Measurements from ENCODE around the gene STH.

STH gene

GRCh38 chr17:45967378-45967777, 31.7 kb upstream of the STH start:
- ChIA-PET CTCF (interaction anchor here (1.1 to 1.6 kb wide), 2 partner anchors 18 to 19 kb away, joined by 3 to 8 read pairs; no protein-coding TSS in a partner anchor), POLR2A (no interaction called here)
- Histone ChIP-seq H3K27ac (ENCODE audit: extremely low read depth, low read depth, low read length) (no peak overlapping the region), H3K9me3 (ENCODE audit: control insufficient read depth, insufficient read depth, low read depth, low read length) (no peaks in the 10 kb centered on the region), H3K36me3 (ENCODE audit: control insufficient read depth in 2 of 2, insufficient read depth in 1 of 2, low read length in 2 of 2) (no peaks in the 10 kb centered on the region), H3K4me1 (ENCODE audit: control insufficient read depth, insufficient read depth, low read length) (no peaks in the 10 kb centered on the region; the same call in 1 of the 2 replicates), H3K4me3 (ENCODE audit: low read depth, low read length) (no peak overlapping the region)
- TF ChIP-seq KLF10 (tag by site-specific recombination; IDR thresholded peaks at IDR 0.05): no peak
- TF ChIP-seq ZNF10 (tag by site-specific recombination; IDR thresholded peaks at IDR 0.05): no peak
- TF ChIP-seq ZNF654 (tag by site-specific recombination; IDR thresholded peaks at IDR 0.05; ENCODE audit: low read depth): no peak
- no peak for TF ChIP-seq ZNF132 (tag by site-specific recombination; IDR thresholded peaks at IDR 0.05; ENCODE audit: borderline replicate concordance)
- no peak for TF ChIP-seq ZNF555 (tag by site-specific recombination; conservative IDR thresholded peaks at IDR 0.05)
- TF ChIP-seq ZSCAN16 (tag by site-specific recombination; IDR thresholded peaks at IDR 0.05): no peak
- no peak for TF ChIP-seq ZNF350 (tag by site-specific recombination; IDR thresholded peaks at IDR 0.05)
- TF ChIP-seq GLI2 (tag by site-specific recombination; IDR thresholded peaks at IDR 0.05; ENCODE audit: borderline replicate concordance, low read depth): no peak
- TF ChIP-seq KLF8 (tag by site-specific recombination; IDR thresholded peaks at IDR 0.05): no peak
- no peak for TF ChIP-seq INSM2 (tag by site-specific recombination; IDR thresholded peaks at IDR 0.05)
- no peak for TF ChIP-seq ZNF148 (tag by site-specific recombination; IDR thresholded peaks at IDR 0.05; ENCODE audit: borderline replicate concordance)
- no peak for TF ChIP-seq ZNF664 (tag by site-specific recombination; IDR thresholded peaks at IDR 0.05)
- no peak for TF ChIP-seq ZNF514 (tag by site-specific recombination; IDR thresholded peaks at IDR 0.05)
- TF ChIP-seq ZNF354C (tag by site-specific recombination; IDR thresholded peaks at IDR 0.05; ENCODE audit: borderline replicate concordance, low read depth): no peak
- TF ChIP-seq GLI4 (tag by site-specific recombination; IDR thresholded peaks at IDR 0.05): no peak
- TF ChIP-seq, protein P1, sequence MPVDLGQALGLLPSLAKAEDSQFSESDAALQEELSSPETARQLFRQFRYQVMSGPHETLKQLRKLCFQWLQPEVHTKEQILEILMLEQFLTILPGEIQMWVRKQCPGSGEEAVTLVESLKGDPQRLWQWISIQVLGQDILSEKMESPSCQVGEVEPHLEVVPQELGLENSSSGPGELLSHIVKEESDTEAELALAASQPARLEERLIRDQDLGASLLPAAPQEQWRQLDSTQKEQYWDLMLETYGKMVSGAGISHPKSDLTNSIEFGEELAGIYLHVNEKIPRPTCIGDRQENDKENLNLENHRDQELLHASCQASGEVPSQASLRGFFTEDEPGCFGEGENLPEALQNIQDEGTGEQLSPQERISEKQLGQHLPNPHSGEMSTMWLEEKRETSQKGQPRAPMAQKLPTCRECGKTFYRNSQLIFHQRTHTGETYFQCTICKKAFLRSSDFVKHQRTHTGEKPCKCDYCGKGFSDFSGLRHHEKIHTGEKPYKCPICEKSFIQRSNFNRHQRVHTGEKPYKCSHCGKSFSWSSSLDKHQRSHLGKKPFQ (tag by site-specific recombination; IDR thresholded peaks at IDR 0.05): no peak
- TF ChIP-seq ZBTB1 (tag by site-specific recombination; IDR thresholded peaks at IDR 0.05): no peak
- TF ChIP-seq ZNF184 (tag by site-specific recombination; IDR thresholded peaks at IDR 0.05): no peak
- no peak for TF ChIP-seq ZNF174 (tag by site-specific recombination; IDR thresholded peaks at IDR 0.05)
- no peak for TF ChIP-seq SP7 (tag by site-specific recombination; IDR thresholded peaks at IDR 0.05)

- H3K4me3 ChIP-seq (ENCODE audit: low read depth, low read length): no peak overlapping the region
- no peak overlapping the region for H3K27ac ChIP-seq (ENCODE audit: extremely low read depth, low read depth, low read length)
- CTCF ChIA-PET: interaction anchor here (0.8 to 1.3 kb wide), 2 partner anchors 19 to 69 kb away, joined by 3 to 4 read pairs; no protein-coding TSS in a partner anchor
- no peaks in the 10 kb centered on the region; the same call in 1 of the 2 replicates for H3K4me1 ChIP-seq (ENCODE audit: control insufficient read depth, insufficient read depth, low read length)
- TF ChIP-seq FEZF1 (tag by site-specific recombination; IDR thresholded peaks at IDR 0.05) (no peak), ZNF175 (tag by site-specific recombination; IDR thresholded peaks at IDR 0.05) (no peak), ZNF692 (tag by site-specific recombination; IDR thresholded peaks at IDR 0.05) (no peak), ZNF529 (tag by site-specific recombination; IDR thresholded peaks at IDR 0.05; ENCODE audit: insufficient replicate concordance) (no peak)
- no peaks in the 10 kb centered on the region for H3K36me3 ChIP-seq (ENCODE audit: control insufficient read depth in 2 of 2, insufficient read depth in 1 of 2, low read length in 2 of 2)
- H3K9me3 ChIP-seq (ENCODE audit: control insufficient read depth, insufficient read depth, low read depth, low read length): no peaks in the 10 kb centered on the region
- POLR2A ChIA-PET: no interaction called here
These were observed 30.3 kb upstream of the STH start for GRCh38 chr17:45968732-45969131.

Data from HEK293 (cell line).